ENCODE data around the gene ASCC3.
"Not testable (repeated sequence)": the region's sequence is repeated elsewhere in the genome, so short reads cannot be mapped to it uniquely, and the experiment has no call there.

DNA sequence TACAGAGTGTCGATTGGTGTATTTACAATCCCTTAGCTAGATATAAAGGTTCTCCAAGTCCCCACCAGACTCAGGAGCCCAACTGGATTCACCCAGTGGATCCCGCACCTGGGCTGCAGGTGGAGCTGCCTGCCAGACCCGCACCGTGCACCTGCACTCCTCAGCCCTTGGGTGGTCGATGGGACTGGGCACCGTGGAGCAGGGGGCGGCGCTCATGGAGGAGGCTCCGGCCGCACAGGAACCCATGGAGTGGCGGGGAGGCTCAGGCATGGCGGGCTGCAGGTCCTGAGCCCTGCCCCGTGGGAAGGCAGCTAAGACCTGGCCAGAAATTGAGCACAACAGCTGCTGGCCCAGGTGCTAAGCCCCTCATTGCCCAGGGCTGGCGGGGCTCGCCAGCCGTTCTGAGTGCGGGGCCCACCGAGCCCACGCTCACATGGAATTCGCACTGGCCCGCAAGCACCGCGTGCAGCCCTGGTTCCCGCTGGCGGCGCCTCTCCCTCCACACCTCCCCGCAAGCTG is 52.0 kb downstream of the ASCC3 start:
- not testable (repeated sequence) for TF ChIP-seq EZH2 (IDR thresholded peaks at IDR 0.05; ENCODE audit: borderline replicate concordance, low read depth, low read length, poor library complexity, severe bottlenecking); CTCF (conservative IDR thresholded peaks at IDR 0.05; ENCODE audit: low read depth, low read length)
